Measurements from ENCODE around the gene GJD3. TPM values are rescaled to one million over a fixed set of nuclear protein-coding genes. Genes with fewer than 3 reads are reported as not detected.
"Not testable (repeated sequence)": the region's sequence is repeated elsewhere in the genome, so short reads cannot be mapped to it uniquely, and the experiment has no call there.

The GJD3 gene
- total RNA-seq, 1 experiment from 2014 or later: not detected

- H3K36me3 ChIP-seq (ENCODE audit: low read depth): no peaks in the 10 kb centered on the region
- no peaks in the 10 kb centered on the region for H3K9me2 ChIP-seq (ENCODE audit: insufficient read depth)
- H3K4me1 ChIP-seq (replicated peaks; ENCODE audit: insufficient read depth): peaks cover 12% of the 10 kb centered on the region; the same call in 1 of the 2 replicates
- intact Hi-C loops (cut with micrococcal nuclease; ENCODE audit: unreplicated experiment): no loop called here
- H3K4me3 ChIP-seq: no peak overlapping the region
- no peaks in the 10 kb centered on the region for H4K20me1 ChIP-seq (ENCODE audit: insufficient read depth)
- CTCF ChIA-PET: no interaction called here
- no TSS peak for BruUV-seq (replicated peaks)
- H2AFZ ChIP-seq: no peak overlapping the region
- H3K27me3 ChIP-seq (ENCODE audit: insufficient read depth, low read depth): no peaks in the 10 kb centered on the region
- POLR2A ChIA-PET (ENCODE audit: unreplicated experiment): interaction anchor here (0.6 kb wide), 1 partner anchor 130 kb away, joined by 19 read pairs; the partner anchor contains the start of gene TNS4
- no peak overlapping the region for H3K4me2 ChIP-seq
- H3K27ac ChIP-seq: peak overlapping the region; percentile 19; the same call in 1 of the 2 replicates
- peaks cover 7% of the 10 kb centered on the region; the same call in 1 of the 2 replicates for H3F3A ChIP-seq (ENCODE audit: insufficient read depth, low read depth)
- no peak for TF ChIP-seq EZH2 (IDR thresholded peaks at IDR 0.05; ENCODE audit: low read depth)
- H3K9me3 ChIP-seq (ENCODE audit: insufficient read depth, low read depth): no peaks in the 10 kb centered on the region
- no peaks in the 10 kb centered on the region for H3K79me2 ChIP-seq (ENCODE audit: low read depth)
- no peak for DNase-seq
These were observed 7.5 kb upstream of the GJD3 start for GRCh38 chr17:40372031-40372430.

- TF ChIP-seq CTCF (conservative IDR thresholded peaks at IDR 0.05) (no peak), EZH2 (IDR thresholded peaks at IDR 0.05; ENCODE audit: low read depth) (no peak)
- intact Hi-C loops (cut with micrococcal nuclease; ENCODE audit: unreplicated experiment): no loop called here
- no peaks in the 10 kb centered on the region for H3K9me3 ChIP-seq (ENCODE audit: insufficient read depth, low read depth)
- H3K4me1 ChIP-seq (replicated peaks; ENCODE audit: insufficient read depth): peaks cover 12% of the 10 kb centered on the region; the same call in 1 of the 2 replicates
- H3K27me3 ChIP-seq (ENCODE audit: insufficient read depth, low read depth): no peaks in the 10 kb centered on the region
- H2AFZ ChIP-seq: no peak overlapping the region
- BruUV-seq (replicated peaks): no TSS peak
- no peak overlapping the region for H3K27ac ChIP-seq
- DNase-seq: no peak
- H3K4me3 ChIP-seq: no peak overlapping the region
- CTCF ChIA-PET: no interaction called here
- H3K36me3 ChIP-seq (ENCODE audit: low read depth): no peaks in the 10 kb centered on the region
- H3F3A ChIP-seq (ENCODE audit: insufficient read depth, low read depth): peaks cover 7% of the 10 kb centered on the region; the same call in 1 of the 2 replicates
- POLR2A ChIA-PET (ENCODE audit: unreplicated experiment): interaction anchor here (0.6 kb wide), 1 partner anchor 36 kb away, joined by 8 read pairs; no protein-coding TSS in a partner anchor
- H3K79me2 ChIP-seq (ENCODE audit: low read depth): no peaks in the 10 kb centered on the region
- H3K9me2 ChIP-seq (ENCODE audit: insufficient read depth): no peaks in the 10 kb centered on the region
- no peak overlapping the region for H3K4me2 ChIP-seq
- H4K20me1 ChIP-seq (ENCODE audit: insufficient read depth): no peaks in the 10 kb centered on the region
These were observed 6.9 kb upstream of the GJD3 start for GRCh38 chr17:40371261-40371929.

- POLR2A ChIA-PET (ENCODE audit: unreplicated experiment): interaction anchor here (0.6 kb wide), 1 partner anchor 41 kb away, joined by 8 read pairs; no protein-coding TSS in a partner anchor
- Histone ChIP-seq H3F3A (ENCODE audit: insufficient read depth, low read depth) (peaks cover 7% of the 10 kb centered on the region; the same call in 1 of the 2 replicates), H3K4me1 (replicated peaks; ENCODE audit: insufficient read depth) (peaks cover 12% of the 10 kb centered on the region; the same call in 1 of the 2 replicates), H3K36me3 (ENCODE audit: low read depth) (no peaks in the 10 kb centered on the region), H4K20me1 (ENCODE audit: insufficient read depth) (no peaks in the 10 kb centered on the region; the same call in 1 of the 2 replicates), H3K4me2 (no peak overlapping the region), H3K79me2 (ENCODE audit: low read depth) (no peaks in the 10 kb centered on the region), H3K9me3 (ENCODE audit: insufficient read depth, low read depth) (no peaks in the 10 kb centered on the region), H3K27ac (no peak overlapping the region), H2AFZ (no peak overlapping the region), H3K9me2 (ENCODE audit: insufficient read depth) (no peaks in the 10 kb centered on the region), H3K4me3 (no peak overlapping the region), H3K27me3 (ENCODE audit: insufficient read depth, low read depth) (no peaks in the 10 kb centered on the region)
- BruUV-seq (replicated peaks): no TSS peak
- TF ChIP-seq CTCF (conservative IDR thresholded peaks at IDR 0.05): no peak
- CTCF ChIA-PET: no interaction called here
- DNase-seq: no peak
- intact Hi-C loops (cut with micrococcal nuclease; ENCODE audit: unreplicated experiment): no loop called here
These were observed 5.4 kb upstream of the GJD3 start for GRCh38 chr17:40369923-40370322.

- H3K27ac ChIP-seq; H3K4me2 ChIP-seq; DNase-seq; BruUV-seq (replicated peaks); H3K79me2 ChIP-seq (ENCODE audit: low read depth); H3K4me1 ChIP-seq (replicated peaks; ENCODE audit: insufficient read depth); CTCF ChIA-PET; H3K9me3 ChIP-seq (ENCODE audit: insufficient read depth, low read depth); H4K20me1 ChIP-seq (ENCODE audit: insufficient read depth); H3K27me3 ChIP-seq (ENCODE audit: insufficient read depth, low read depth); H2AFZ ChIP-seq; H3K36me3 ChIP-seq (ENCODE audit: low read depth); H3K4me3 ChIP-seq; H3F3A ChIP-seq (ENCODE audit: insufficient read depth, low read depth); H3K9me2 ChIP-seq (ENCODE audit: insufficient read depth); intact Hi-C loops (cut with micrococcal nuclease; ENCODE audit: unreplicated experiment): not testable (repeated sequence)
- POLR2A ChIA-PET (ENCODE audit: unreplicated experiment): interaction anchor here (0.6 kb wide), 1 partner anchor 173 kb away, joined by 5 read pairs; no protein-coding TSS in a partner anchor
These were observed 3.2 kb upstream of the GJD3 start for GRCh38 chr17:40367728-40368127.

Data from PC-9 (cell line).